Measurements from ENCODE around the gene ALG2.

ALG2 gene

DNA sequence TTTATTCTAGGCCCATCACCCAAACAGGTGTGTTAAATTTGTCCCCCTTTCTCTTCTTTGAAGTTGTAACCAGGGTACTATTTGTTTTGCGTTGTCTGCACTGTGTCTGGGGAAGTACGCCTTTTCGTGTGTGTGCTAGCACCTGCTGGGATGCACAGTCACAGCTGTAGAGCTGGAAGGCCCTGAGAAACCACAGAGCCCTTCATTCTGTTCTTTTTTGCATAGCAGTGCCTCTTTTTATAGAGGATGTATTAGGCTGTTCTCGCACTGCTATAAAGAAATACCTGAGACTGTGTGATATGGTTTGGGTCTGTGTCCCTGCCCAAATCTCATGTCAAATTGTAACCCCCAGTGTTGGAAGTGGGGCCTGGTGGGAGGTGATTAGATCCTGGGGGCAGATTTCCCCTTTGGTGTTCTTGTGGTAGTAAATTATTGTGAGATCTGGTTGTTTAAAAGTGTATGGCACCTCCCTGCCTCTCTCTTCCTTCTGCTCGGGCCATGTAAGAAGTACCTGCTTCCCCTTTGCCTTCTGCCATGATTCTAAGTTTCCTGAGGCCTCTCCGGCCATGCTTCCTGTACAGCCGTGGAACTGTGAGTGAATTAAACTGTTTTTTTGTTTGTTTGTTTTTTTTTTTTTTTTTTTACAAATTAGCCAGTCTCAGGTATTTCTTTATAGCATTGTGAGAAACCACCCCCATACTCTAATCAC is 14.3 kb upstream of the ALG2 start:
- no peak overlapping the region for H3K4me3 ChIP-seq (ENCODE audit: low read length)
- no peaks in the 10 kb centered on the region for H3K4me1 ChIP-seq (ENCODE audit: insufficient read depth, low read length)
- no peaks in the 10 kb centered on the region for H3K27me3 ChIP-seq (ENCODE audit: insufficient read depth, low read length)
- H3K9ac ChIP-seq (ENCODE audit: low read depth, low read length): no peak overlapping the region
- no peak overlapping the region for H3K27ac ChIP-seq (ENCODE audit: low read length)
- peaks cover 21% of the 10 kb centered on the region for H3K36me3 ChIP-seq (ENCODE audit: insufficient read depth, low read depth, low read length)
- H3K9me3 ChIP-seq (ENCODE audit: insufficient read depth, low read depth, low read length): no peaks in the 10 kb centered on the region

DNA sequence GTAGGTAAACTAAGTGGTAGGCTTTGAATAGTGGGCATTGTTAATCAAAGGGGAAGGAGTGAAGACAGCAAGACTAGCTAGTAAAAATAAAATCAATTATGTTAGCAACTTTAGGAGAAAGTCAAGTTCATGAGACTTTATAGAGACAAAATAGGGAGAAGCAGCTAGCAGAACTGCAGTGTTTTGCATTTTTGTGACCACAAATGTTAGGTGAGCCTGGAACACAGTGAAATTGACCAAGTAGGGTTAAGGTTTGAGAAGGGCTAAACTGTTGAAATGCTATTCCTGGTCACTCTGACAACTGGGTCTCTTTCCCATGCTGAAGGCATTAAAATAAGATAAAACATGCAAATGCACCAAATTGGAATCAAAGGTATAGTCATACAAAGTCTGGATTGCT is 13.3 kb upstream of the ALG2 start:
- H3K4me3 ChIP-seq (ENCODE audit: low read length): no peak overlapping the region
- H3K4me1 ChIP-seq (ENCODE audit: insufficient read depth, low read length): no peaks in the 10 kb centered on the region
- no peaks in the 10 kb centered on the region for H3K9me3 ChIP-seq (ENCODE audit: insufficient read depth, low read depth, low read length)
- no peak overlapping the region for H3K27ac ChIP-seq (ENCODE audit: low read length)
- H3K36me3 ChIP-seq (ENCODE audit: insufficient read depth, low read depth, low read length): peaks cover 31% of the 10 kb centered on the region
- H3K9ac ChIP-seq (ENCODE audit: low read depth, low read length): no peak overlapping the region
- no peaks in the 10 kb centered on the region for H3K27me3 ChIP-seq (ENCODE audit: insufficient read depth, low read length)

DNA sequence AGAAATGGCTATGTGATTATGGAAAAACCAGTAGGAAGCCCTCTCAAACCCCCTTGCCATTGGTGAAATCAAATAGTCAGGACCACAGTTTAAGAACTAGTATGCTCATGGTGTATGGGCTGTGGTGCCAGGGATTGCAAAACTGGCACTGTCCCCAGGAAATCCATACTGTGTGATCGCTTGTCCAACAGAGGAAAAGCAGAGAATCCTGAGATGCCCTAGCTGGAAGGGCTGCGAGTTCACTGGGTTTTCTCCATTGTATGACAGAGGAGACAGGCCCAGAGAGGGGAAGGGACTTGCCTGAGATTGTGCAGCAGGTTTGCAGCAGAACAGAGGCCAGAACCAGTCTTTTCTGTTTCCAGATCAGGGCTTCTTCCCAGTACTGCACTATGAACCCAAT is 12.9 kb upstream of the ALG2 start:
- no peak overlapping the region for H3K4me3 ChIP-seq (ENCODE audit: low read length)
- H3K27ac ChIP-seq (ENCODE audit: low read length): no peak overlapping the region
- peaks cover 36% of the 10 kb centered on the region for H3K36me3 ChIP-seq (ENCODE audit: insufficient read depth, low read depth, low read length)

DNA sequence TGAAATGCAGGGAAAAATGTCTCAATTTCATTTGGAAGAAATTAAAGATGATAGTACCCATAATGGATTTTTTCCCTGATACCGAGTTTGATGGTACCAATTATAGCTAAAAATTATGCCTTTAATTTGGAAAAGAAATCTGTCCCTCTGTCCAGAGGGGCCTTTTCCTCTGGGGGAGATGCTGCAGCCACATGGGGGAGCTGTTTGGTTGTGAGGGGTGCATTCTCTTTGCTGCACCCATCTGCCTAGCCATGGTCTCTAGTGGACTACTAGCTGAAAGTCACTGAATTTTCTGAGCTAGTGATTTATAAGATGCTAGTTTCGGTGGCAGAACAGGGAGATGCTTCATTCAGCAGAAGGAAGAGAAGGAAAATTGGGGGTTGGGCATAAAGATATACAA is 10.0 kb upstream of the ALG2 start:
- Histone ChIP-seq H3K9me3 (ENCODE audit: insufficient read depth, low read depth, low read length) (no peaks in the 10 kb centered on the region), H3K27me3 (ENCODE audit: insufficient read depth, low read length) (no peaks in the 10 kb centered on the region), H3K4me3 (ENCODE audit: low read length) (no peak overlapping the region), H3K36me3 (ENCODE audit: insufficient read depth, low read depth, low read length) (peaks cover 59% of the 10 kb centered on the region), H3K9ac (ENCODE audit: low read depth, low read length) (no peak overlapping the region), H3K27ac (ENCODE audit: low read length) (no peak overlapping the region), H3K4me1 (ENCODE audit: insufficient read depth, low read length) (no peaks in the 10 kb centered on the region)

More for the DNA sequence above, 12.9 kb upstream of the ALG2 start:
- Histone ChIP-seq H3K4me1 (ENCODE audit: insufficient read depth, low read length) (no peaks in the 10 kb centered on the region), H3K9me3 (ENCODE audit: insufficient read depth, low read depth, low read length) (no peaks in the 10 kb centered on the region), H3K27me3 (ENCODE audit: insufficient read depth, low read length) (no peaks in the 10 kb centered on the region), H3K9ac (ENCODE audit: low read depth, low read length) (no peak overlapping the region)

DNA sequence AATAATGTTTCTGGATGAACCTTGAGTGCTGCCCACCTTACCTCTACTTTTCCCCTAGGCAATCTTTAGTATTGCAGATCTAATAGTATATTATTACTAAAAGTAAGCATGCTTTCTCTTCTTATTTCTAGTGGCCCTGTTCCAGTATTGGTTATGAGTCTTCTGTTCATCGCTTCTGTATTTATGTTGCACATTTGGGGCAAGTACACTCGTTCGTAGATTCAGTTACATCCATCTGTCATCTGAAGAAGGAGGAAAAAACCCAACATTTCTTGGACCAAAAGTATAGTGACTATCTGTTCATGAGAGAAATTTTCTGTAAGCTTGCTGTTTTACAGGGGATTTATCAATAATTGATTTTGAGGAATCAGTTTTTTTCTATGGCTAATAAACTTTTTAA is 8.5 kb upstream of the ALG2 start:
- no peak overlapping the region for H3K27ac ChIP-seq (ENCODE audit: low read length)

DNA sequence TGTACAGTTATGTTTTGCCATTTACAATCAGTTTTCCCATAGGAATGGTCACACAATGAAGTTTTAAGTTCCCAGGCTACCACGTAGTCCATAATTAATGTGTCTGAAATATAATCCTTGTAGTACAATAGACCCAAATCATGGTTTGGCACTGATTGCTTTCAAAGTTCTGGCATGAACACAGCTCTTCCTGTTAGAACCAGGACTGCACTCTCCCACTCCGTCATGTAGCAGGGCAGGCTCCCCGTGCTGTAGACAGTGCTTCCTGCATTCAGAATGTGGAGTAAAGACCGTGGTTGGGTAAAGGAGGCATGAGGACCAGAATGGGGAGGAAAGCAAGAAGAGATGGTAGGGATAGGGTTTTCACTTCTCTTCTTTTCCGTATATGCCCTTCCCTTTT is 4.3 kb upstream of the ALG2 start:
- Histone ChIP-seq H3K9ac (ENCODE audit: low read depth, low read length) (no peak overlapping the region), H3K27me3 (ENCODE audit: insufficient read depth, low read length) (no peaks in the 10 kb centered on the region), H3K4me1 (ENCODE audit: insufficient read depth, low read length) (no peaks in the 10 kb centered on the region), H3K36me3 (ENCODE audit: insufficient read depth, low read depth, low read length) (peaks cover 70% of the 10 kb centered on the region), H3K27ac (ENCODE audit: low read length) (no peak overlapping the region), H3K4me3 (ENCODE audit: low read length) (no peak overlapping the region), H3K9me3 (ENCODE audit: insufficient read depth, low read depth, low read length) (no peaks in the 10 kb centered on the region)

More for the DNA sequence above, 8.5 kb upstream of the ALG2 start:
- Histone ChIP-seq H3K4me3 (ENCODE audit: low read length) (no peak overlapping the region), H3K9me3 (ENCODE audit: insufficient read depth, low read depth, low read length) (no peaks in the 10 kb centered on the region), H3K4me1 (ENCODE audit: insufficient read depth, low read length) (no peaks in the 10 kb centered on the region), H3K36me3 (ENCODE audit: insufficient read depth, low read depth, low read length) (peaks cover 74% of the 10 kb centered on the region), H3K27me3 (ENCODE audit: insufficient read depth, low read length) (no peaks in the 10 kb centered on the region), H3K9ac (ENCODE audit: low read depth, low read length) (no peak overlapping the region)

DNA sequence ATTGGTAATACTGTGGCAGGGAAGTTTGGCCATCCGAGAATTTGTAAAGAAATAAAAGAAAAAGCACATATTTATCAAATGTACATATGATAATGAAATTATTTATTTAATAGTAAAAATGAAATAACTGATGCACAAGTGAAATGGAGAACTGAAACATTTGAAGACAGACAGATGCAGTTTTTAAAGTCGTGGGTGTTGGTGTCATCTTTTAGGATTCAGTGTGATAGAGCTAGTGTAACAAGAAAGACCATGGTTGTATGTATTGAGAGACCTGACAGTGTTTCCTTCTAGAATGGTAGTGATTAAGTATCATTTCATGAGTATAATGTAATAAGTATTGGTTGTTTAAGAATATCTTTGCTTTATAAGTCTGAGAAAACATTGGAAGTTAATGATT is 2.7 kb upstream of the ALG2 start:
- H3K9me3 ChIP-seq (ENCODE audit: insufficient read depth, low read depth, low read length): no peaks in the 10 kb centered on the region
- no peak overlapping the region for H3K9ac ChIP-seq (ENCODE audit: low read depth, low read length)
- H3K27me3 ChIP-seq (ENCODE audit: insufficient read depth, low read length): no peaks in the 10 kb centered on the region
- H3K4me3 ChIP-seq (ENCODE audit: low read length): no peak overlapping the region
- H3K36me3 ChIP-seq (ENCODE audit: insufficient read depth, low read depth, low read length): peaks cover 54% of the 10 kb centered on the region
- no peak overlapping the region for H3K27ac ChIP-seq (ENCODE audit: low read length)
- H3K4me1 ChIP-seq (ENCODE audit: insufficient read depth, low read length): peaks cover 3% of the 10 kb centered on the region; the same call in 1 of the 2 replicates

DNA sequence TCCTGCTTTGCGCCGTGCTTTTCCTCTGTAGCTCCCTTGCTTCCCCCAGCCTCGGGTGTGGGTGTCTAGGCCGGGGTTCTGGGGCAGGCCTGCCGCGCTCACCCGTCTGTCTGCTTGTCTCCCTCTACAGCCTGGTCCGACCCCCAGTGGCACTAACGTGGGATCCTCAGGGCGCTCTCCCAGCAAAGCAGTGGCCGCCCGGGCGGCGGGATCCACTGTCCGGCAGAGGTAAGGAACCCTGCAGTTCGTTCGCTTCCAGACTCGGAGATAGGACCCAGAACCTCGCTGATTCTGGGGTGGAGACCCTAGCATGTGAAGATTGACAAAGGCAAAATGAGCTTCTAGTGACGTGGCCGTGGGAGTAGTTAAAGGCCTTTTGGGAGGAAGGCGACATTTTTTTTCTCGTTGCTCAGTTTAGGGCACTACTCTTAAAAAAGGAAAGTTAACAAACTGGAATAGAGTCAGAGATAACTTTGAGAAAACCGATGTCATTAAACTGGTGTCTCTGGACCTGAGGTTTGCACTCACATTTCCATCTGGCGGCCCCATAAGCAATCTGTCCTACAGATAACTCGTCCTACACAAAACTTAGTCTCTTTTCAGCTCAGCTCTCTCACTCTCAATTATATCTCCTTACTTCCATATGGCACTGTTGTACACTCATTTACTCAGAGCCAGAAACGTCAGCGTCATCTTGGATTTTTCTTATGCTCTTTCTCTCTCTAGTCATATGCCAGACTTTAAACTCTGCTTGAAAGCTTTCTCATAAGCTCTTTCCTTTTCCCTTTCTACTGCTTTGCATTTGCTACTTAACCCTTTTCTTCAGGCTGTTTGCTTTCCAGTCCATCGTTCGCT is 901 bp upstream of the ALG2 start:
- no peaks in the 10 kb centered on the region for H3K27me3 ChIP-seq (ENCODE audit: insufficient read depth, low read length)
- H3K9me3 ChIP-seq (ENCODE audit: insufficient read depth, low read depth, low read length): no peaks in the 10 kb centered on the region
- H3K9ac ChIP-seq (ENCODE audit: low read depth, low read length): peak overlapping the region; percentile 92
- peak overlapping the region; percentile 78 for H3K27ac ChIP-seq (ENCODE audit: low read length)
- H3K4me1 ChIP-seq (ENCODE audit: insufficient read depth, low read length): peaks cover 3% of the 10 kb centered on the region; the same call in 1 of the 2 replicates
- H3K4me3 ChIP-seq (ENCODE audit: low read length): peak overlapping the region; percentile 98
- peaks cover 46% of the 10 kb centered on the region for H3K36me3 ChIP-seq (ENCODE audit: insufficient read depth, low read depth, low read length)

DNA sequence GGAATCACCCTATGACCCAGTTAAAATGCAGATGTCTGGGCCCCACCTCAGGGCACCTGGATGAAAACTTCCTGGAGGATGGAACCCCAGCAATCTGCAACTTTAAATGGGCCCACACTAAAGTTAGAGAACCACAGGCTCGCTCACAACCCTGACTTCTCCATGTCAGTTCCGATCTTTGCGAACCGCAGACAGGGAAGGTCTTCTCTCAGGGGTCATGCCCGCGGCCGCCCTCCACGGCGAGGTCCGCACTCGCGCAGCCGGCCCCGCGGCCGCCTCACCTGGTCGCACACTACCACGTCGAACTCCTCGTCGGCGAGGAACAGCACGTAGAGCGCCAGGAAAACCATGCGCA is 499 bp downstream of the ALG2 start:
- Histone ChIP-seq H3K9me3 (ENCODE audit: insufficient read depth, low read depth, low read length) (no peaks in the 10 kb centered on the region), H3K4me3 (ENCODE audit: low read length) (peak overlapping the region; percentile 98), H3K27ac (ENCODE audit: low read length) (no peak overlapping the region), H3K4me1 (ENCODE audit: insufficient read depth, low read length) (peaks cover 3% of the 10 kb centered on the region; the same call in 1 of the 2 replicates), H3K27me3 (ENCODE audit: insufficient read depth, low read length) (no peaks in the 10 kb centered on the region), H3K36me3 (ENCODE audit: insufficient read depth, low read depth, low read length) (peaks cover 47% of the 10 kb centered on the region), H3K9ac (ENCODE audit: low read depth, low read length) (peak overlapping the region; percentile 92)

DNA sequence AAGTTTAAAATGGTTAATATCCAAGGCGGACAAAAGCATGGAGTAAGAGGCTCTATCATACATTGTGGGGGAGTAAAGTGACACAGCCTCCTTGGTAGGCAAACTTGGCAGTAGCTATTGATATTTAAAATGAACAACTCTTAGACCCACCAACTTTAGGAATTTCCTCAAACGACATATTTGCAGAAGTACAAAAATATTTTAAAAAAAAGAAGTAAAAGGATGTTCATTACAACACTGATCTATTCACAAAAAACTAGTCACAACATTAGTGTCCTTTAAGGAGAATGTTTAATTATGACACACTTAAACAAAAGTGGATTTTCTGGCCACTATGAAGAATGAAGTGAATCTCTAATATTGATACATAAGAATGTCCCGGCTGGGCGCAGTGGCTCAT is 1.7 kb downstream of the ALG2 start:
- Histone ChIP-seq H3K27ac (ENCODE audit: low read length) (no peak overlapping the region), H3K9me3 (ENCODE audit: insufficient read depth, low read depth, low read length) (no peaks in the 10 kb centered on the region), H3K9ac (ENCODE audit: low read depth, low read length) (no peak overlapping the region), H3K36me3 (ENCODE audit: insufficient read depth, low read depth, low read length) (peaks cover 40% of the 10 kb centered on the region), H3K4me3 (ENCODE audit: low read length) (peak overlapping the region; percentile 41; the same call in 1 of the 2 replicates), H3K4me1 (ENCODE audit: insufficient read depth, low read length) (peaks cover 3% of the 10 kb centered on the region; the same call in 1 of the 2 replicates), H3K27me3 (ENCODE audit: insufficient read depth, low read length) (no peaks in the 10 kb centered on the region)

DNA sequence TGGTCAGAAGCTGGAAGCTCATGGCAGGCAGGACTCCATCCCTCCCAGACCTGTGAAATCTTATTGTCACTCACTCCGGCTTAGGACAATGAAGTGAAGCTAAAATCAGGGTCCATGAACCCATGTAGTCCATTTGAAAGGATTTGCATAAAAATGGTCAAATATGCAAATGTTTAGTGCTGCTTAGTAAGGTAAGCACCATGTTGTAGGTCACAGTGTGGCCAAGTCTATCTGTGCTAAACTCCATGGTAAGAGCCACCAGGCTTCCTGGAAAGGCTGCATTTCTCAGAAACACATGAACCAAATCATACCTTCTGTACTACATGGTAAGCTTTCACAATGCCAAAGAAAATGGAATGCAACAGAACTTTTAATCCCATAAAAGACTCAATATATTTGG is 5.7 kb downstream of the ALG2 start:
- H3K27ac ChIP-seq (ENCODE audit: low read length): no peak overlapping the region
- H3K36me3 ChIP-seq (ENCODE audit: insufficient read depth, low read depth, low read length): peaks cover 24% of the 10 kb centered on the region
- no peaks in the 10 kb centered on the region for H3K27me3 ChIP-seq (ENCODE audit: insufficient read depth, low read length)
- no peak overlapping the region for H3K9ac ChIP-seq (ENCODE audit: low read depth, low read length)
- H3K4me3 ChIP-seq (ENCODE audit: low read length): no peak overlapping the region
- H3K9me3 ChIP-seq (ENCODE audit: insufficient read depth, low read depth, low read length): no peaks in the 10 kb centered on the region
- peaks cover 3% of the 10 kb centered on the region; the same call in 1 of the 2 replicates for H3K4me1 ChIP-seq (ENCODE audit: insufficient read depth, low read length)

DNA sequence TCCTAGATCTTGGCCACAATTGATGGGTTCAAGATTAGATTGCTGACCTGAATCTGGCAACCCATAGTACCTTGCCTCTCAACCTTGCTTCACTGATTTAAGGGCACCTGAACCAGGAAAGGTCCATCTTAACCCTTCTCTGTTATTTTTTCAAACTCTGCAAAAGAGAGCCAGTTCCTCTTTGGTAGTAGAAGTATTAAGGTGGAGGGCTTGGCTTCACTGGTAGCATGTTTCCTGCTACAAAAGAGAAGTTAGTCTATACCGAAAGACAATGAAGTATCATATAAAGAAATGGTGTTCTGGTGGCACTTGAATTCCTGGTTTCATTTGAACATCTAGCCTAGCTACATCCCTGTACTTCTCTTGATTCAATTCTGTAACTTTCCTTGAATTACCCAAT is 8.5 kb downstream of the ALG2 start:
- H3K9me3 ChIP-seq (ENCODE audit: insufficient read depth, low read depth, low read length): no peaks in the 10 kb centered on the region
- H3K36me3 ChIP-seq (ENCODE audit: insufficient read depth, low read depth, low read length): peaks cover 21% of the 10 kb centered on the region
- H3K4me3 ChIP-seq (ENCODE audit: low read length): no peak overlapping the region
- no peaks in the 10 kb centered on the region for H3K4me1 ChIP-seq (ENCODE audit: insufficient read depth, low read length)
- H3K27ac ChIP-seq (ENCODE audit: low read length): no peak overlapping the region
- H3K27me3 ChIP-seq (ENCODE audit: insufficient read depth, low read length): no peaks in the 10 kb centered on the region
- no peak overlapping the region for H3K9ac ChIP-seq (ENCODE audit: low read depth, low read length)
